HepG2 (cell line): ENCODE data around the gene ATG5. TPM values are rescaled to one million over a fixed set of nuclear protein-coding genes. Genes with fewer than 3 reads are reported as not detected.

Experiments
- ATAC-seq: fragments of 200-7000 bp; cut with Tn5 transposase; 3 replicates; pipeline ENCODE4 v1.9.1; 2020; ENCODE audit warnings: mild to moderate bottlenecking, moderate library complexity
- BruUV-seq: library from RNA; stranded (reverse); fragments of 400-500 nt; replicated peaks from 2 replicates; lab custom pipeline; 2021; lab: Mats Ljungman, UMichigan
- CTCF ChIA-PET: fragments of 300-600 bp; formaldehyde crosslinking; extraction: SDS; loops from one replicate; lab custom pipeline; 2021; ENCODE audit warnings: low total read pairs, inconsistent platforms, low intra/inter-chr PET ratio; lab: Yijun Ruan, JAX
- POLR2A ChIA-PET: fragments of 350-600 bp; sonication (Branson Sonifier 250); formaldehyde crosslinking; loops from one replicate; lab custom pipeline; 2020; ENCODE audit warnings: antibody characterized with exemption, inconsistent platforms; lab: Yijun Ruan, JAX
- DNase-seq: peaks from one replicate; pipeline ENCODE4 v3.0.0-alpha.2; 2015; ENCODE audit warnings: low spot score
- FAIRE-seq: peaks from 3 replicates; lab custom pipeline; 2011; peaks lifted over from hg19 to GRCh38; lab: Jason Lieb, UNC
- H2AFZ ChIP-seq: one replicate; pipeline ENCODE4 v1.6.1; 2011; ENCODE audit warnings: low read length, inconsistent platforms
- H3K27ac ChIP-seq: fragments of 300-600 bp; 3 replicates; pipeline ENCODE4 v1.8.0; 2011; ENCODE audit warnings: mixed run types, mild to moderate bottlenecking, mixed read lengths, low read length, inconsistent platforms; ENCODE audit not compliant: insufficient read depth; ENCODE audit errors: extremely low read length
- H3K27me3 ChIP-seq, 2 experiments: fragments of 200-600 bp in 1 of 2; 2 replicates in 1 of 2; 3 replicates in 1 of 2; pipeline versions ENCODE4 v1.6.0 to v1.8.0; 2011; ENCODE audit warnings: low read length in 2 of 2, mild to moderate bottlenecking in 2 of 2, moderate library complexity in 2 of 2, inconsistent platforms in 1 of 2; ENCODE audit not compliant: insufficient read depth in 2 of 2, control insufficient read depth in 1 of 2
- H3K36me3 ChIP-seq, 2 experiments: fragments of 200-600 bp in 1 of 2; replicated peaks in 1 of 2; 2 replicates in 1 of 2; 3 replicates in 1 of 2; pipeline versions ENCODE4 v1.5.1 to v1.8.0; 2011; ENCODE audit warnings: low read length in 2 of 2, inconsistent platforms in 1 of 2; ENCODE audit not compliant: insufficient read depth in 2 of 2, control insufficient read depth in 1 of 2
- H3K4me1 ChIP-seq: 2 replicates; pipeline ENCODE4 v1.5.1; 2012; ENCODE audit warnings: low read length, inconsistent platforms; ENCODE audit not compliant: insufficient read depth
- H3K4me2 ChIP-seq: 2 replicates; pipeline ENCODE4 v1.6.0; 2011; ENCODE audit warnings: low read depth, low read length, inconsistent platforms
- H3K4me3 ChIP-seq, 3 experiments: fragments of 200-600 bp in 1 of 3; sonication (generic), shearing (Covaris generic) in 1 of 3; replicated peaks in 1 of 3; 2 replicates each; pipeline ENCODE4 v1.5.1; 2011 to 2016; ENCODE audit warnings: low read length in 3 of 3, inconsistent platforms in 2 of 3, low read depth in 2 of 3, mild to moderate bottlenecking in 2 of 3, control low read depth in 1 of 3, mixed read lengths in 1 of 3; ENCODE audit not compliant: insufficient read depth in 1 of 3
- H3K79me2 ChIP-seq: one replicate; pipeline ENCODE4 v1.6.1; 2011; ENCODE audit warnings: low read length, inconsistent platforms; ENCODE audit not compliant: insufficient read depth
- H3K9ac ChIP-seq: 2 replicates; pipeline ENCODE4 v1.6.0; 2011; ENCODE audit warnings: mild to moderate bottlenecking, low read depth, low read length, inconsistent platforms; ENCODE audit not compliant: insufficient read depth
- H3K9me3 ChIP-seq: 2 replicates; pipeline ENCODE4 v1.5.1; 2012; ENCODE audit warnings: mild to moderate bottlenecking, low read length
- H4K20me1 ChIP-seq: 2 replicates; pipeline ENCODE4 v1.6.0; 2011; ENCODE audit warnings: inconsistent platforms, mild to moderate bottlenecking, low read length, moderate library complexity; ENCODE audit not compliant: insufficient read depth
- GMEB1 ChIP-seq: sonication (generic); formaldehyde crosslinking; IDR thresholded peaks from 2 replicates; pipeline ENCODE4 v1.5.1; 2020; ENCODE audit warnings: missing genetic modification reagents, mild to moderate bottlenecking, borderline replicate concordance
- KDM2A ChIP-seq: sonication (generic); formaldehyde crosslinking; IDR thresholded peaks from 2 replicates; pipeline ENCODE4 v1.4.0; 2020; ENCODE audit warnings: low read depth, missing genetic modification reagents, borderline replicate concordance
- PRMT3 ChIP-seq: sonication (generic); formaldehyde crosslinking; IDR thresholded peaks from 2 replicates; pipeline ENCODE4 v1.8.1; 2022; ENCODE audit warnings: low read depth, mild to moderate bottlenecking, moderate library complexity, missing genetic modification reagents, borderline replicate concordance
- ZNF597 ChIP-seq: sonication (generic); formaldehyde crosslinking; IDR thresholded peaks from 2 replicates; pipeline ENCODE4 v1.5.0; 2020; ENCODE audit warnings: missing genetic modification reagents
- ZNF614 ChIP-seq: IDR thresholded peaks from 2 replicates; pipeline ENCODE4 v1.6.1; 2018; ENCODE audit warnings: missing biosample characterization, missing genetic modification reagents, inconsistent platforms, borderline replicate concordance
- WGBS: methylation state at CpG from one replicate; pipeline ENCODE4 v1.1.6; 2017; ENCODE audit warnings: low lambda C conversion rate; 5-methylcytosine and 5-hydroxymethylcytosine counted together
- in situ Hi-C: cut with HindIII; loops from 2 replicates; pipeline ENCODE4 v1.10.0; 2017; ENCODE audit warnings: low pct_unique_long_range_greater_than_20kb; ENCODE audit not compliant: extremely low pct_ligation_motif_present
- intact Hi-C: fragments of 100-400 bp; cut with micrococcal nuclease; formaldehyde crosslinking; loops from one replicate; pipeline ENCODE4 v1.10.0; 2022; ENCODE audit not compliant: unreplicated experiment
- polyA plus RNA-seq, 8 experiments: library from polyadenylated mRNA; depleted of rRNA in 3 of 8; stranded (reverse) in 7 of 8; unstranded in 1 of 8; fragments of >200 nt; fragmentation: Illumina TruSeq in 4 of 8; extraction: Trizol in 4 of 8; gene quantifications; 2 replicates each; pipeline versions ENCODE4 v1.2.1 to v1.2.3, GENCODE V29; 2011 to 2016; ENCODE audit warnings: low read depth in 4 of 8, missing spikeins in 1 of 8, mixed read lengths in 1 of 8; ENCODE audit not compliant: insufficient read depth in 1 of 8
- total RNA-seq, 5 experiments: library from RNA; depleted of rRNA; stranded (reverse); fragments of >200 nt; fragmentation: Illumina TruSeq; extraction: Trizol; gene quantifications; 2 replicates each; pipeline ENCODE4 v1.2.3, GENCODE V29; 2016; ENCODE audit warnings: low read depth in 1 of 5
- TF ChIP-seq, protein P1 (sequence below), 2 experiments: sonication (generic) in 1 of 2; formaldehyde crosslinking in 1 of 2; IDR thresholded peaks; 2 replicates each; pipeline versions ENCODE4 v1.4.0 to v1.6.1; 2016 to 2020; ENCODE audit warnings: borderline replicate concordance in 1 of 2, low read depth in 1 of 2, mild to moderate bottlenecking in 1 of 2, missing genetic modification reagents in 1 of 2

The ATG5 gene
- total and polyA plus RNA-seq, 2 of the 13 experiments (the other 11 are each of a cell fraction or from before 2014, with no cell fraction given), result 21.3 to 48.0 TPM

DNA sequence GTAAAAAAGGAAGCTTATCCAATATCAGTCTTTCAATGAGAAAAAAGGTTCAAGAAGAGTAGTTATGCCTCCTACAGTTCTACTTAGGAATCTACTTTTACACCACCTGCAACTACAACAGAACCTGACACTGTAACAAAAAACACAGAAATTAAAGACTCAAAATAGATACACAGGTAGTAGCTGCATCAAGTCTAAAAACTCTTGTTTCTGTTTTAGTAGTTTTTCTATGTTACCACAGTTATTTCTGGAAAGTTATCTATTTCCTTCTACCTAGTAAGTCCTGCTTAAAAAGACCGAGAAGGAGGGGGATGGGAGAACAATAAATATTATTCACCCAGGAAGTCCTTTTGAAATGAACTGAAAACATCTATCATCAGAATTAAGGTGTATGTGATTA is 52.5 kb downstream of the ATG5 start:
- Histone ChIP-seq H3K79me2 (peaks cover 6% of the 10 kb centered on the region), H2AFZ (no peak overlapping the region), H4K20me1 (no peaks in the 10 kb centered on the region), H3K9me3 (no peaks in the 10 kb centered on the region), H3K4me2 (no peak overlapping the region), H3K27me3 (no peaks in the 10 kb centered on the region), H3K36me3 (0 out of 5 replicates have a peak, but pooled peaks cover 0 to 3% of the 10 kb centered on the region in 2 experiments), H3K27ac (no peak overlapping the region), H3K9ac (no peak overlapping the region), H3K4me1 (no peaks in the 10 kb centered on the region), H3K4me3 (no peak overlapping the region)
- 95% methylated on average over 1 of the region's 1 CpG for WGBS
- ChIA-PET POLR2A (no interaction called here), CTCF (no interaction called here)
- FAIRE-seq (no peak), ATAC-seq (no peak), DNase-seq (no peak)
- in situ Hi-C loops (no loop called here), intact Hi-C loops (no loop called here)
- TF ChIP-seq ZNF614, result no peak
- TF ChIP-seq, protein P1, sequence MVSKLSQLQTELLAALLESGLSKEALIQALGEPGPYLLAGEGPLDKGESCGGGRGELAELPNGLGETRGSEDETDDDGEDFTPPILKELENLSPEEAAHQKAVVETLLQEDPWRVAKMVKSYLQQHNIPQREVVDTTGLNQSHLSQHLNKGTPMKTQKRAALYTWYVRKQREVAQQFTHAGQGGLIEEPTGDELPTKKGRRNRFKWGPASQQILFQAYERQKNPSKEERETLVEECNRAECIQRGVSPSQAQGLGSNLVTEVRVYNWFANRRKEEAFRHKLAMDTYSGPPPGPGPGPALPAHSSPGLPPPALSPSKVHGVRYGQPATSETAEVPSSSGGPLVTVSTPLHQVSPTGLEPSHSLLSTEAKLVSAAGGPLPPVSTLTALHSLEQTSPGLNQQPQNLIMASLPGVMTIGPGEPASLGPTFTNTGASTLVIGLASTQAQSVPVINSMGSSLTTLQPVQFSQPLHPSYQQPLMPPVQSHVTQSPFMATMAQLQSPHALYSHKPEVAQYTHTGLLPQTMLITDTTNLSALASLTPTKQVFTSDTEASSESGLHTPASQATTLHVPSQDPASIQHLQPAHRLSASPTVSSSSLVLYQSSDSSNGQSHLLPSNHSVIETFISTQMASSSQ (IDR thresholded peaks at IDR 0.05; ENCODE audit: low read depth), result no peak
- TF ChIP-seq, protein P1 (CRISPR knock-in tag; IDR thresholded peaks at IDR 0.05; ENCODE audit: borderline replicate concordance), result no peak
- TF ChIP-seq GMEB1, result no peak
- TF ChIP-seq ZNF597 (CRISPR knock-in tag), result no peak
- no peak for TF ChIP-seq KDM2A (CRISPR knock-in tag)
- TF ChIP-seq PRMT3 (CRISPR knock-in tag), result no peak
- BruUV-seq, result no TSS peak
